Stimulated activated CD4-positive, alpha-beta T cell treated with anti-CD3 and anti-CD28 coated beads, Interleukin-2, amount 100 ng/mL, for 4 hours (primary cell): ENCODE data around the gene TMEM213.
"Not testable (repeated sequence)": the region's sequence is repeated elsewhere in the genome, so short reads cannot be mapped to it uniquely, and the experiment has no call there.

Experiments used
- DNase-seq: peaks from one replicate; pipeline ENCODE4 v3.0.0-alpha.2; 2020; ENCODE audit warnings: low read depth

TMEM213 gene

DNA sequence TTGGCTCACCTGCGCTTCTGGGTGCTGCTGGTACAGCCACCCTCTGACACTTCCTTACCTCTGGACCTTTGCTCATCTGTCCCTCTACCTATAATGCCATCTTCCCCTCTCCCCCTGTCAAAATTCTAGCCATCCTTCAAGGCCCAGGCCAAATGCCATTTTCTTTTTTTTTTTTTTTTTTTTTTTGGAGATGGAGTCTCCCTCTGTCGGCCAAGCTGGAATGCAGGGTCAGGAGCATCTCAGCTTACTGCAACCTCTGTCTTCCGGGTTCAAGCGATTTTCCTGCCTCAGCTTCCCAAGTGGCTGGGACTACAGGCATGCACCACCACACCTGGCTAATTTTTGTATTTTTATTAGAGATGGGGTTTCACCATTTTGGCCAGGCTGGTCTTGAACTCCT, 748 bp upstream of the TMEM213 start:
- not testable (repeated sequence) for DNase-seq

DNA sequence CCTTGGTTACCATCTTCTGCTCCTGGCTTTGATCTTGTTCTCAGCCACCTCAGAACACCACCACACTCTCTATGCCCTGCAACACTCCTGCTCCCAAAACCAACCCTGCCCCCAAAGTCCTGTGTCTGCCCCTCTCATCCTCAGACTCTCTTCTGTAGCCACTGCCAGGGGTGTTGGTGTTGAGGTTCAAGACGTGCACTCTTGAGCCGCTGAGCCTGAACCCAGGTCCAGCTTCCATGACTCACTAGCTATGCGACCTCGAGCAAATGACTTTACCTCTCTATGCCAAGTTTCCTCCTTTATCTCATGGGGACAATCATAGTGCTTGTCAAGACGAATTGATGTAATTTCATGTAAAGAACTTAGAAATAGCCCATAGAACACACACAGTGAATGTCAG, 1.0 kb downstream of the TMEM213 start:
- DNase-seq = no peak

GRCh38 chr7:138799336-138800000, 1.7 kb downstream of the TMEM213 start:
- no peak for DNase-seq

GRCh38 chr7:138801256-138801655, 3.5 kb downstream of the TMEM213 start:
- DNase-seq = no peak

DNA sequence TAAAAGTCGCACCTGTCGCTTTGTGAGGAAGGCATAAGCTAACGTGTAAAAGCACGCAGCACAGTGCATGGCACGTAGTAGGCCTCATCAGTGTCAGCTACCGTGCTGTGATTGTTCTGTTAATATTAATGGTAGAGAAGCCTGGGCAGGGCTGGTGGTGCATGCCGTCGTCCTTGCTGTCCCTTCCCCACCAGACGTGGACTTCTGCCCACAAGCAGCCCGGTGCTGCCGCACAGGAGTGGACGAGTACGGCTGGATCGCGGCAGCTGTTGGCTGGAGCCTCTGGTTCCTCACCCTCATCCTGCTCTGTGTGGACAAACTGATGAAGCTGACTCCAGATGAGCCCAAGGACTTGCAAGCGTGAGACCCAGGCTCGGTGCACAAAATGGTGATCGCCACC, 4.9 kb downstream of the TMEM213 start:
- no peak for DNase-seq

DNA sequence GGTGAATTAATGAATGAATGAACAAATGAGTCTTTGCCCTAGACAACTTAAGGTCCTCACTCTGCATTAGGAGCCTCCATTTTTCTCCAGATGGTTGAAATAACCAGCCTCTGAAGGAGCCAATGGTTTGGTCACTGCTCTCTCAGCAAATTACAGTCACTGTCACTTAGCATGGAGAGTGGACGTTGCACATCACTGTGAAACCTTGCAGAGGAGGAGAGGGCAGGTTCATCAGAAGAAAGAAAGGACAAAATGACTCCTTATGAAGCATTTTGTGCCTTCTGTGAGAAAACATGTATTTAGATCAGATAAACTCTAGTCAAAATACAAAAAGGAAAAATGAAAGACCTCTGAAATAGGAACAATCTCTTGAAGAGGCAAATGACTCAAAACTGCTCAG, 6.8 kb downstream of the TMEM213 start:
- DNase-seq = no peak

- no peak for DNase-seq
Observed at GRCh38 chr7:138809346-138809745, 11.6 kb downstream of the TMEM213 start.

GRCh38 chr7:138811327-138811726, 13.5 kb downstream of the TMEM213 start:
- DNase-seq = not testable (repeated sequence)

- DNase-seq = no peak
Observed at GRCh38 chr7:138813945-138814344, 16.2 kb downstream of the TMEM213 start.

- DNase-seq = no peak
Observed at GRCh38 chr7:138814816-138815332, 17.1 kb downstream of the TMEM213 start.

DNA sequence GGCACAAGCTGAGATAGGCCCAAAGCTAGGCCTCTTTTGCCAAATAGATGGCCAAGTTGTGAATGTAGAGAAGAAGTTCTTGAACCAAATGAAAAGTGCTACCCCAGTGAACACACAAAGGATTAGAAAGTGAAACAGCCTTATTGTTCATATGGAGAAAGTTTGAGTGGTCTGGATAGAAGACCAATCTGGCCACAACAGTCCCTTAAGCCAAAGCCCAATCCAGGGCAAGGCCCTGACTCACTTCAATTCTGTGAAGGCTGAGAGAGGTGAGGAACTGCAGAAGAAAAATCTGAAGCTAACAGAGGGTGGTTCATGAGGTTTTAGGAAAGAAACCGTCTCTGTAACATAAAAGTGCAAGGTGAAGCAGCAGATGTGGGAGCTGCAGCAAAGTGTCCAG, 18.9 kb downstream of the TMEM213 start:
- no peak for DNase-seq

DNA sequence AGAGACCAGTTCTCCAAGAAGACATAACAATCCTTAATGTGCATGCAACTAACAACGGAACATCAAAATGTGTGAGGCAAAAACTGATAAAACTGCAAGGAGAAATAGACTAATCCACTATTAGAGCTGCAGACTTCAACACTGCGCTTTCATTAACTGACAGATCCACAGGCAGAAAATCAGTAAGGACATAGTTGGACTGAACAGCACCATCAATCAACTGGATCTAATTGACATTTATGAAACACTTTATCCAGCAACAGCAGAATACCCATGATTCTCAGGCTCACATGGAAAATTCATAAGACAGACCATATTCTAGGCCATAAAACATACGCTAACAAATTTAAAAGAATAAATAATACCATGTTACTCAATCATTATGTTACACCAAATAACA, 21.8 kb downstream of the TMEM213 start:
- no peak for DNase-seq

GRCh38 chr7:138821912-138822311, 24.1 kb downstream of the TMEM213 start:
- no peak for DNase-seq

GRCh38 chr7:138822867-138823535, 25.2 kb downstream of the TMEM213 start:
- no peak for DNase-seq

DNA sequence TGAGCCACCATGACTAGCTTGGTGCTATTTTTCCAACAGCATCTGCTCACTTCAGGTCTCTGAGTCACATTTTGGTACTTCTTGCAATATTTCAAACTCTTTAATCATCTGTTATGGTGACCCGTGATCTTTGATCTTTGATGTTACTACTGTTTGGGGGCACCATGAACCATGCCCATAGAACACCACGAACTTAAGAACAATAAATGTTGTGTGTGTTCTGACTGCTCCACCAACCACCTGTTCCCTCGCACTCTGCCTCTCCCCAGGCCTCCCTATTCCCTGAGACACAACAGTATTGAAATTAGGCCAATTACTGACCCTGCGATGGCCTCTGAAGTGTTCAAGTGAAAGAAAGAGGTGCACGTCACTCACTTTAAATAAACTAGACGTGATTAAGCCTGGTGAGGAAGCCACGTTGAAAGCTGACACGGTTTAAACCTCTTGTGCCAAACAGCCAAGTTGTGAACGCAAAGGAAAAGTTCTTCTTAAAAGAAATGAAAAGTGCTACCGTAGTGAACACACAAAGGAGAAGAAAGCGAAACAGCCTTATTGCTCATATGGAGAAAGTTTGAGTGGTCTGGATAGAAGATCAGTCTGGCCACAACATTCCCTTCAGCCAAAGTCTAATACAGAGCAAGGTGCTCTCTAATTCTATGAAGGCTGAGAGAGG, 27.4 kb downstream of the TMEM213 start:
- no peak for DNase-seq

- DNase-seq = no peak
Observed at GRCh38 chr7:138828302-138828701, 30.5 kb downstream of the TMEM213 start.

DNA sequence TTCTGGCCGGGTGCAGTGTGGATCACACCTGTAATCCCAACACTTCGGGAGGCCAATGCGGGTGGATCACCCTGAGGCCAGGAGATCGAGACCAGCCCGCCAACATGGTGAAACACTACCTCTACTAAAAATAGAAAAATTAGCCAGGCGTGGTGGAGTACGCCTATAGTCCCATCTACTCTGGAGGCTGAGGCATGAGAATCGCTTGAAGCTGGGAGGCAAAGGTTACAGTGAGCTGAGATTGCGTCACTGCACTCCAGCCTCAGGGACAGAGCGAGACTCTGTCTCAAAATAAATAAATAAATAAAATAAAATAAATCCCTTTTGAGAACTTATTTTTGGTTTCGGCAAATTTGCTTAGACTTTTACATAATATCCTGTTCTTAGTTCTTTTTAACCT, 31.5 kb downstream of the TMEM213 start:
- DNase-seq = no peak

GRCh38 chr7:138832966-138833365, 35.2 kb downstream of the TMEM213 start:
- no peak for DNase-seq

DNA sequence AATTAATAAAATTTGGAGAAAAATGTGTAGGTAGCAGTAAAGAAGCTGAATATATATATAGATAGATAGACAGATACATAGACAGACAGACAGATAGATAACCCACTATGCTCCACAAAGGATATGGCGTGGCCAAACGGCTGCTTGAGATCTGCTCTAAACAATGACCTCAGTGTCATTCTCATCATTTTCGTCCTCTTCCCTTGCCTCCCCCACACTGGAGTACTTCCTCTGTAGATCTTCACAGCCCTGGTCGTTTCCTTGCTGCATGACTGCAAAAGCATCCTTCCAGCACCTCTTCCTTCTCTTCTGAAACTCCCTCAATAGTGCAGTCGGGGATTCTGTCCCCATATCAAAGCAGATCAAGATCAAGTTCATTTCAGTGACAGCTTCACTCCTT, 35.8 kb downstream of the TMEM213 start:
- DNase-seq = no peak

- DNase-seq = no peak
Observed at GRCh38 chr7:138834583-138834982, 36.8 kb downstream of the TMEM213 start.

- no peak for DNase-seq
Observed at GRCh38 chr7:138835087-138835486, 37.3 kb downstream of the TMEM213 start.

GRCh38 chr7:138837627-138838026, 39.8 kb downstream of the TMEM213 start:
- no peak for DNase-seq

- DNase-seq = no peak
Observed at GRCh38 chr7:138838166-138838565, 40.4 kb downstream of the TMEM213 start.
